Astrocyte of the cerebellum (primary cell): ENCODE data around the gene SLC9A9.
"Not testable (repeated sequence)": the region's sequence is repeated elsewhere in the genome, so short reads cannot be mapped to it uniquely, and the experiment has no call there.

Experiments
- DNase-seq: peaks from one replicate; pipeline ENCODE4 v3.0.0-alpha.2; 2011; ENCODE audit warnings: low read depth
- H3K4me3 ChIP-seq: 2 replicates; pipeline ENCODE4 v1.5.1; 2011; ENCODE audit warnings: mild to moderate bottlenecking, low read depth, low read length, moderate library complexity
- CTCF ChIP-seq: IDR thresholded peaks from 2 replicates; pipeline ENCODE4 v1.5.1; 2012; ENCODE audit warnings: low read length, low read depth, moderate library complexity, mild to moderate bottlenecking; ENCODE audit errors: missing control alignments
- in situ Hi-C: cut with HindIII; loops from 2 replicates; pipeline ENCODE4 v1.10.0; 2017; ENCODE audit warnings: low sequenced_read_pairs

The SLC9A9 gene

GRCh38 chr3:143436231-143436930, 411.9 kb downstream of the SLC9A9 start:
- H3K4me3 ChIP-seq: no peak overlapping the region
- no peak for DNase-seq
- TF ChIP-seq CTCF: no peak
- in situ Hi-C loops: no loop called here

DNA sequence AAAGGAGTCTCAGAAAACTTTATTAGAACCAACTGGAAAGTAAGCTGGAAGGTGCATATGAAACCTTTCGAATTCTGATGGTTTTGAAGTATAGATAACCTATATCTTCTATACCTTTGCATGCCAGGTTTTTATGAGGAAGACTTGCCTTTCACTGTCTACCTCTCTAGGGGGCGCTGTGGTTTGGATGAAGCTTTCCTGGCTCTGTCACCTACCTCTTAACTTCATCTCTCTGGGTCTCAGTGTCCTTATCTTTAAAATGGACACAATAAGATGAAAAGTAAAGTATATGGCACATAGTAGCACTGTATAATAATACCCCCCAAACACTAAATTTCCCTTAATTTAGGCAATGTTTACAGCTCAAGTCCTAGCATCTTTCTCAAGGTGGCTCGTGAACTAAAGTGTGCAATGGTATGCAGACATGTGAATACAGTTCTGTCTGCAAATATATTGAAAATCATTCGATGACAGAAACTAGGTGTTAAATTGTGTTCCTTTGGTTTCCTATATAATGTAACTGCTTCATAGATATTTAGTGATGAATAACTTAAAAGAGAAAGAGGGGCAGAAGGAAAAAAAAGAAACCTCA, 414.4 kb downstream of the SLC9A9 start:
- in situ Hi-C loops: no loop called here
- H3K4me3 ChIP-seq: no peak overlapping the region
- DNase-seq: no peak
- TF ChIP-seq CTCF: peak; percentile 26

GRCh38 chr3:143431298-143431697, 417.0 kb downstream of the SLC9A9 start:
- in situ Hi-C loops, H3K4me3 ChIP-seq, DNase-seq: not testable (repeated sequence)

DNA sequence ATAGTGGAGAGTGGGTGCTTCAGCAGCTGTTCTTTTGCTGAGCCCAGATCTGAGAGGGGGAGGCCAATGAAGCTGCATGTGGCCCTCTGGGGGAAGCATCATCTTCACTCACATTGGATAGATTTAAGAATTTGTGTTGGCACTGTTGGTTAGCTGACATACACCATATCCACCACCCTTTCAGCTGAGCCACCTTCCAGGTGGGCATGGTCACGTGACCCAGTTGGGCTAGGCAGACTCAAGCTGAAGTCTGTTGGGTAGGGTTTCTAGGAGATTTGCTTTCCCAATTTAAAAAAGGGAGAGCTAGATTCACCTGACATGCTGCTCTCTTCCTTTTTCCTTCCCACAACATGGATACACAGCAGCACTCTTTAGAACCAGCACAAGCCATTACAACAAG, 417.7 kb downstream of the SLC9A9 start:
- no peak for DNase-seq
- H3K4me3 ChIP-seq: no peak overlapping the region
- TF ChIP-seq CTCF: no peak
- in situ Hi-C loops: no loop called here

DNA sequence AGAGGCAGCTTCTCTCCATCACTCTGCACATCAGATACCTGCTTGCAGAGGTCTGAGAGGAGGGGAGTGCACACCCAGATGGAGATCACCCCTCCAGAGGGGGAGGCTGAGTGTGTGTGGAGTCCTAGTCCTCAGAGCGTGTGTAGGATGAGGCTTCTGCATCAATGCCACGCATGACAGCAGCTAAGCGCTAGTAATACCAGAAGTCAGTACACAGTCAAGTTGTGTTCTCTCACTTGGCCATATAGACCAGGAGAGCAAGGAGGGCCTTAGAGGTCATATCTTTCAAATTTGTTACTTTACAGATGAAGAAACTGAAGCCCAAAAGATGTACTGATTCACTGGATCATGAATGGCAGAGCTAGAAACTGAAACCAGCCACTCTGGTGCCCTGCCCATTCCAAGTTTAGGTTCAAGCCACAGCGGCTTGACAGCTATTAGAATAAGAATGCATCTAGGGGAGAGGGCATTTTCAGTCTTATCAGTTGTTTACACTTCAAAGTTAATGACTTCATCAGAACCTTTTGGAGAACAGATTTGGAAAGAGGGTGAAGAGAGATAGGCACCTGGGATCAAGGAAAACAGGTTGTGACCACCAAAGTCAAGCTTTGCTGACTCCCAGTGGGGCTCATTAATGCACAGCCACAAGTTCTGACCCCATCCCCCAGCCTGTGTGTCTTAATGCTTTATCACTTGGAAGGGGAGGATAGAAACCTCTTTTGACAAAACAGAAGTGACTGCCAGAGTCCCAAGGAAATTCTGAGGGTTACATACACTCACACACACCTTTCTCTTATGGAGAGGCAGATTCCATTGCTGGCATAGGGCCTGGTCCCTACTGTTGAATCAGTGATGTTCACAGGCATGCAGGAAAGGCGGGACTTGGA, 418.4 kb downstream of the SLC9A9 start:
- no peak for TF ChIP-seq CTCF
- H3K4me3 ChIP-seq: no peak overlapping the region
- in situ Hi-C loops: no loop called here
- no peak for DNase-seq

DNA sequence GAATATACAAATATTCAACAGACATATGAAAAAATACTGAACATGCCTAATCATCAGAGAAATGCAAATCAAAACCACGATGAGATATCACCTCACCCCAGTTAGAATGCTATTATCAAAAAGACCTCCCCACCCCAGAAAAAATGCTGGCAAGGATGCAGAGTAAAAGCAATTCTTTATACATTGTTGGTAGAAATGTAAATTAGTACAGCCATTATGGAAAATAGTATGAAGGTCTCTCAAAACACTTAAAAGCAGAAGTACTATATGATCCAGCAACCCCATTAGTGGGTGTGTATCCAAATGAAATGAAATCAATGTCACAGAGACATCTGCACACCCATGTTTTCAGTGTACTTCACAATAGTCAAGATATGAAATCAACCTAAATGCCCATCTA, 420.0 kb downstream of the SLC9A9 start:
- in situ Hi-C loops: no loop called here
- no peak overlapping the region for H3K4me3 ChIP-seq
- DNase-seq: no peak
- TF ChIP-seq CTCF: no peak
